Raji (cell line): ENCODE measurements around the gene TMEM108.

ENCODE experiments used
- POLR2A ChIP-seq: IDR thresholded peaks from 2 replicates; pipeline ENCODE4 v1.6.1; 2011; ENCODE audit warnings: low read depth, low read length, control low read depth; ENCODE audit not compliant: insufficient read depth

Gene TMEM108

GRCh38 chr3:133393691-133394474 is 355.7 kb downstream of the TMEM108 start:
- no peak for TF ChIP-seq POLR2A

- TF ChIP-seq POLR2A: no peak
Observed at GRCh38 chr3:133394561-133395311, 356.5 kb downstream of the TMEM108 start.

GRCh38 chr3:133396906-133397305 is 358.7 kb downstream of the TMEM108 start:
- no peak for TF ChIP-seq POLR2A

- TF ChIP-seq POLR2A: no peak
Observed at GRCh38 chr3:133400006-133400515, 361.9 kb downstream of the TMEM108 start, which contains the start of gene BFSP2. Gene BFSP2 (plus strand): TSS chr3:133400056. CDS start chr3:133400084, 28 bp downstream.

- TF ChIP-seq POLR2A: no peak
Observed at GRCh38 chr3:133401374-133402135, 363.4 kb downstream of the TMEM108 start.

- TF ChIP-seq POLR2A: no peak
Observed at GRCh38 chr3:133404920-133405319, 366.7 kb downstream of the TMEM108 start.

GRCh38 chr3:133408366-133408765 is 370.2 kb downstream of the TMEM108 start:
- TF ChIP-seq POLR2A: no peak

- TF ChIP-seq POLR2A: no peak
Observed at GRCh38 chr3:133408961-133409360, 370.8 kb downstream of the TMEM108 start.

- TF ChIP-seq POLR2A: no peak
Observed at GRCh38 chr3:133410191-133410892, 372.2 kb downstream of the TMEM108 start.

- TF ChIP-seq POLR2A: no peak
Observed at GRCh38 chr3:133412183-133413132, 374.3 kb downstream of the TMEM108 start.

GRCh38 chr3:133413161-133414020 is 375.2 kb downstream of the TMEM108 start:
- TF ChIP-seq POLR2A: no peak

- no peak for TF ChIP-seq POLR2A
Observed at GRCh38 chr3:133414021-133414392, 375.8 kb downstream of the TMEM108 start.

GRCh38 chr3:133418361-133418760 is 380.2 kb downstream of the TMEM108 start:
- TF ChIP-seq POLR2A: no peak
